Measurements from ENCODE around the gene PCSK9. TPM values are rescaled to one million over a fixed set of nuclear protein-coding genes. Genes with fewer than 3 reads are reported as not detected.
"Not testable (repeated sequence)": the region's sequence is repeated elsewhere in the genome, so short reads cannot be mapped to it uniquely, and the experiment has no call there.

Gene PCSK9
- total RNA-seq, 5 donors from 2014 or later (not counting 1 experiment from before 2014, with no cell fraction given), result 0.30 to 0.38 (median 0.35) TPM; not detected in 2

GRCh38 chr1:55109005-55109404 lies 69.7 kb downstream of the PCSK9 start:
- H3K4me1 Mint-ChIP-seq, H3K27ac Mint-ChIP-seq: not testable (repeated sequence)

More at GRCh38 chr1:55109005-55109404, 69.7 kb downstream of the PCSK9 start:
- H3K9me3 Mint-ChIP-seq; H3K27me3 ChIP-seq (replicated peaks in 1 of 2; ENCODE audit: control insufficient read depth in 2 of 2, extremely low read depth in 1 of 2, insufficient read depth in 2 of 2, low read length in 1 of 2); H3K4me3 ChIP-seq (ENCODE audit: control insufficient read depth in 1 of 2, extremely low read depth in 1 of 2, low read length in 1 of 2); H3K27ac ChIP-seq (ENCODE audit: low read length); CTCF ChIA-PET; H3K4me3 Mint-ChIP-seq; ATAC-seq (replicated peaks in 1 of 4); H3K9me3 ChIP-seq; DNase-seq; H3K4me1 ChIP-seq (ENCODE audit: control insufficient read depth in 1 of 2, extremely low read depth in 1 of 2, insufficient read depth in 2 of 2, low read length in 2 of 2); POLR2A ChIA-PET; H3K27me3 Mint-ChIP-seq: not testable (repeated sequence)
- WGBS (ENCODE audit: insufficient coverage), result 96% methylated on average over 10 of the region's 14 CpGs
- peaks cover 4 to 84% of the 10 kb centered on the region in 2 donors for H3K36me3 ChIP-seq (ENCODE audit: control insufficient read depth in 2 of 2, extremely low read depth in 1 of 2, insufficient read depth in 1 of 2, low read length in 1 of 2)
- H3K36me3 Mint-ChIP-seq, result peaks cover 72% of the 10 kb centered on the region

Other genes starting within 250 kb of the PCSK9 start
- 10 to 100 TPM in 4 of 5 donors, 1 to 10 TPM in 1; 8.4 to 21.0 (median 16.2) TPM for gene TTC22, start 238.2 kb upstream of the PCSK9 start, total RNA-seq
- 10 to 100 TPM in 3 of 5 donors, 1 to 10 TPM in 2; 4.5 to 19.9 (median 10.7) TPM for gene DHCR24, start 152.4 kb upstream of the PCSK9 start, total RNA-seq
- gene TMEM61, start 58.9 kb upstream of the PCSK9 start, total RNA-seq, result not detected
- gene BSND, start 40.6 kb upstream of the PCSK9 start, total RNA-seq, result not detected
- 10 to 100 TPM; 58.9 to 90.7 (median 64.0) TPM for gene USP24, start 175.8 kb downstream of the PCSK9 start, total RNA-seq